HG02938 (cell line): ENCODE data around the gene FXN.
"Not testable (repeated sequence)": the region's sequence is repeated elsewhere in the genome, so short reads cannot be mapped to it uniquely, and the experiment has no call there.

ENCODE experiments used
- ATAC-seq: cut with Tn5 transposase; IDR thresholded peaks from one replicate; pipeline ENCODE4 v1.9.1; 2021; ENCODE audit warnings: mild to moderate bottlenecking, moderate library complexity; ENCODE audit not compliant: unreplicated experiment

Gene FXN

GRCh38 chr9:69065660-69066059, 30.1 kb downstream of the FXN start:
- ATAC-seq = no peak

GRCh38 chr9:69066955-69067354, 31.4 kb downstream of the FXN start:
- no peak for ATAC-seq

- no peak for ATAC-seq
Measured at GRCh38 chr9:69070201-69070600, 34.6 kb downstream of the FXN start.

GRCh38 chr9:69071059-69071458, 35.5 kb downstream of the FXN start:
- no peak for ATAC-seq

GRCh38 chr9:69073103-69073502, 37.6 kb downstream of the FXN start:
- no peak for ATAC-seq

GRCh38 chr9:69074801-69075200, 39.2 kb downstream of the FXN start:
- no peak for ATAC-seq

- ATAC-seq = no peak
Measured at GRCh38 chr9:69076550-69076949, 41.0 kb downstream of the FXN start.

GRCh38 chr9:69078069-69078468, 42.5 kb downstream of the FXN start:
- ATAC-seq = no peak

GRCh38 chr9:69078581-69078980, 43.0 kb downstream of the FXN start:
- no peak for ATAC-seq

- no peak for ATAC-seq
Measured at GRCh38 chr9:69079186-69079585, 43.6 kb downstream of the FXN start.

GRCh38 chr9:69081261-69081660, 45.7 kb downstream of the FXN start:
- no peak for ATAC-seq

- no peak for ATAC-seq
Measured at GRCh38 chr9:69083321-69083720, 47.8 kb downstream of the FXN start.

GRCh38 chr9:69085569-69086283, 50.2 kb downstream of the FXN start:
- no peak for ATAC-seq

GRCh38 chr9:69086312-69086711, 50.8 kb downstream of the FXN start:
- ATAC-seq = no peak

GRCh38 chr9:69086769-69087168, 51.2 kb downstream of the FXN start:
- no peak for ATAC-seq

GRCh38 chr9:69089082-69089481, 53.5 kb downstream of the FXN start:
- no peak for ATAC-seq

- ATAC-seq = no peak
Measured at GRCh38 chr9:69089491-69089890, 53.9 kb downstream of the FXN start.

GRCh38 chr9:69090140-69090750, 54.7 kb downstream of the FXN start:
- no peak for ATAC-seq

GRCh38 chr9:69090946-69091345, 55.4 kb downstream of the FXN start:
- no peak for ATAC-seq

GRCh38 chr9:69093471-69094103, 58.0 kb downstream of the FXN start:
- ATAC-seq = peak; percentile 78

GRCh38 chr9:69094361-69095135, 59.0 kb downstream of the FXN start:
- not testable (repeated sequence) for ATAC-seq

- no peak for ATAC-seq
Measured at GRCh38 chr9:69097064-69097463, 61.5 kb downstream of the FXN start.
